ENCODE data around the gene KCNQ4. TPM values are rescaled to one million over a fixed set of nuclear protein-coding genes. Genes with fewer than 3 reads are reported as not detected.

KCNQ4 gene
- polyA plus RNA-seq, 3 donors, result 0.13 TPM; not detected in 2

DNA sequence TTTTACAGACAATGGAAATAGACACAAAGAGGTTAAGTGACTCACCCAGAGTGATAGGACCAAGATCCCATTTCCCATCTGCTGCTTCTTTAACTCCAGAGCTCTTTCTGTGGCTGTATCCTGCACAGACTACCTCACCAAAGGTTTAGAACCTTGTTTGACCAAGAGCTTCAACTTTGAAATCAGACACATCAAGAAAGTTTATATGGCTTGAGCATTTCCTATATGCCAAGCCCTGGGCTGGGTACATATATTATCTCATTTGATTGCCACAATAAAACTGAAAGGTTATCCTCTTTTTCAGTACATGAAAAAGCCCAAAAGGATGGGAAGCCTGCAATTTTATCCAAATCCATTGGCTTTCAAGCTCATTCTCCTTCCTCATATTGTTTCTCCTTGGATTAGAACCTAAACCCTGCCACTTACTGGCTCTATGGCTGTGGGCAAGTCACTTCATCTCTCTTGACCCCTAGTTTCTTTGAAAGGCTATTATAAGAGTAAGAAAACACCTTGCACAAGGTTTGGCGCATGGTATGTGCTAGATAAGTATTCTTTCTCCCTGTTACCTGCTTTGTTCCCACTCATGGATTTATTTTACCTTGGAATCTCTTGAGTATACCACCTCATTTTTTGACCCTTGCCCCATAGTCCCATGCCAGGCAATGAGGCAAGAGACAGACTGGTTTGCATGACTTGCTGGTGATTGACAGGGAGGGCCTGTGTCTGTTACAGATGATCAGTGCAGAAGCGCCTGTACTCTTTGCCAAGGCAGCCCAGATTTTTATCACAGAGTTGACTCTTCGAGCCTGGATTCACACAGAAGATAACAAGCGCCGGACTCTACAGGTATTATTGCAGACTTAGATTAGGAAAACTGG is 34.5 kb upstream of the KCNQ4 start:
- Mint-ChIP-seq H3K4me1 (no peaks in the 10 kb centered on the region), H3K27ac (peak overlapping the region in 1 of 7 donors; percentile 20), H3K9me3 (no peaks in the 10 kb centered on the region), H3K36me3 (peaks cover 87 to 94% of the 10 kb centered on the region in 2 donors), H3K4me3 (no peak overlapping the region), H3K27me3 (ENCODE audit: low read depth in 3 of 3) (no peaks in the 10 kb centered on the region)
- DNase-seq, result no peak
- no peak overlapping the region for H3K4me3 ChIP-seq (replicated peaks in 1 of 3; ENCODE audit: low read depth in 2 of 3, low read length in 3 of 3)
- no peaks in the 10 kb centered on the region for H3K4me1 ChIP-seq (ENCODE audit: control insufficient read depth in 1 of 2, insufficient read depth in 2 of 2, low read length in 2 of 2)
- H3K79me2 ChIP-seq (ENCODE audit: insufficient read depth, low read length), result peaks cover 28% of the 10 kb centered on the region
- H3K9me3 ChIP-seq (replicated peaks in 1 of 2; ENCODE audit: control insufficient read depth in 1 of 2, insufficient read depth in 1 of 2, low read length in 2 of 2), result no peaks in the 10 kb centered on the region
- peaks cover 71 to 100% of the 10 kb centered on the region in 2 donors for H3K36me3 ChIP-seq (replicated peaks in 1 of 2; ENCODE audit: control insufficient read depth in 1 of 2, insufficient read depth in 2 of 2, low read length in 2 of 2)
- no peak overlapping the region for H2AFZ ChIP-seq (ENCODE audit: insufficient read depth, low read depth, low read length, poor library complexity, severe bottlenecking)
- no peaks in the 10 kb centered on the region for H3K27me3 ChIP-seq (ENCODE audit: control insufficient read depth in 2 of 2, insufficient read depth in 2 of 2, low read length in 2 of 2)
- TF ChIP-seq, protein P1, sequence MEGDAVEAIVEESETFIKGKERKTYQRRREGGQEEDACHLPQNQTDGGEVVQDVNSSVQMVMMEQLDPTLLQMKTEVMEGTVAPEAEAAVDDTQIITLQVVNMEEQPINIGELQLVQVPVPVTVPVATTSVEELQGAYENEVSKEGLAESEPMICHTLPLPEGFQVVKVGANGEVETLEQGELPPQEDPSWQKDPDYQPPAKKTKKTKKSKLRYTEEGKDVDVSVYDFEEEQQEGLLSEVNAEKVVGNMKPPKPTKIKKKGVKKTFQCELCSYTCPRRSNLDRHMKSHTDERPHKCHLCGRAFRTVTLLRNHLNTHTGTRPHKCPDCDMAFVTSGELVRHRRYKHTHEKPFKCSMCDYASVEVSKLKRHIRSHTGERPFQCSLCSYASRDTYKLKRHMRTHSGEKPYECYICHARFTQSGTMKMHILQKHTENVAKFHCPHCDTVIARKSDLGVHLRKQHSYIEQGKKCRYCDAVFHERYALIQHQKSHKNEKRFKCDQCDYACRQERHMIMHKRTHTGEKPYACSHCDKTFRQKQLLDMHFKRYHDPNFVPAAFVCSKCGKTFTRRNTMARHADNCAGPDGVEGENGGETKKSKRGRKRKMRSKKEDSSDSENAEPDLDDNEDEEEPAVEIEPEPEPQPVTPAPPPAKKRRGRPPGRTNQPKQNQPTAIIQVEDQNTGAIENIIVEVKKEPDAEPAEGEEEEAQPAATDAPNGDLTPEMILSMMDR (IDR thresholded peaks at IDR 0.05), result no peak
- no peak overlapping the region for H3K4me2 ChIP-seq (replicated peaks; ENCODE audit: extremely low read depth, low read length, poor library complexity, severe bottlenecking)
- 96% methylated on average over 4 of the region's 5 CpGs for WGBS (ENCODE audit: insufficient coverage)
- intact Hi-C loops (cut with micrococcal nuclease), result no loop called here
- no peak overlapping the region for H3K9ac ChIP-seq (ENCODE audit: insufficient read depth, low read length, poor library complexity, severe bottlenecking)
- peak overlapping the region in 1 of 2 donors; percentile 17 for H3K27ac ChIP-seq (ENCODE audit: low read depth in 1 of 2, low read length in 2 of 2)
- peaks cover 61% of the 10 kb centered on the region for H4K20me1 ChIP-seq (ENCODE audit: insufficient read depth, low read length)

DNA sequence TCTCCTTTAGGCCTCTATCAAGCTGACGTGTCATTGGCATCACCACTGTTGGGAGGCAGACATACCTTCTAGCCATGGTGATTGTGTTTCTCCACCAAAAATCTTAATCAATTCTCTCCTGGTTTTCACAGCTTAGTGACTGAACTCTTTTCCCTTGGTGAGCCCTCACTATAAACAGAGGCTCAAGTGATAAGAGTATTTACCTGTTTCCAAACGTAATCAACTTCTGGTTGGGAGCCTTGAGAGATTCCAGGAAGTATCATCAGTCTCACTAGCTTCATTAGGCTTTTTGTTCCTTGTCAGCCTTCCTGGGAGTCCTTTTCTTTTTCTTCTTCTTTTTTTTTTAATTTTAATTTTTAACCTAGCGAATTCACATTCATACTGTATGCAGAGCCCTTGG is 33.8 kb upstream of the KCNQ4 start:
- Histone ChIP-seq H3K4me2 (replicated peaks; ENCODE audit: extremely low read depth, low read length, poor library complexity, severe bottlenecking) (no peak overlapping the region), H3K4me1 (ENCODE audit: control insufficient read depth in 1 of 2, insufficient read depth in 2 of 2, low read length in 2 of 2) (no peaks in the 10 kb centered on the region), H3K27ac (ENCODE audit: low read depth in 1 of 2, low read length in 2 of 2) (no peak overlapping the region), H3K79me2 (ENCODE audit: insufficient read depth, low read length) (peaks cover 21% of the 10 kb centered on the region), H4K20me1 (ENCODE audit: insufficient read depth, low read length) (peaks cover 54% of the 10 kb centered on the region), H3K36me3 (replicated peaks in 1 of 2; ENCODE audit: control insufficient read depth in 1 of 2, insufficient read depth in 2 of 2, low read length in 2 of 2) (peaks cover 73 to 100% of the 10 kb centered on the region in 2 donors), H2AFZ (ENCODE audit: insufficient read depth, low read depth, low read length, poor library complexity, severe bottlenecking) (no peak overlapping the region), H3K4me3 (replicated peaks in 1 of 3; ENCODE audit: low read depth in 2 of 3, low read length in 3 of 3) (no peak overlapping the region), H3K27me3 (ENCODE audit: control insufficient read depth in 2 of 2, insufficient read depth in 2 of 2, low read length in 2 of 2) (no peaks in the 10 kb centered on the region), H3K9ac (ENCODE audit: insufficient read depth, low read length, poor library complexity, severe bottlenecking) (no peak overlapping the region), H3K9me3 (replicated peaks in 1 of 2; ENCODE audit: control insufficient read depth in 1 of 2, insufficient read depth in 1 of 2, low read length in 2 of 2) (no peaks in the 10 kb centered on the region)
- H3K4me3 Mint-ChIP-seq, result no peak overlapping the region
- 67% methylated on average over 2 of the region's 3 CpGs for WGBS (ENCODE audit: insufficient coverage)
- peaks cover 0 to 2% (median 0%) of the 10 kb centered on the region in 3 donors for H3K27me3 Mint-ChIP-seq (ENCODE audit: low read depth in 3 of 3)
- no peaks in the 10 kb centered on the region for H3K4me1 Mint-ChIP-seq
- TF ChIP-seq, protein P1 (IDR thresholded peaks at IDR 0.05), result no peak
- no peak overlapping the region for H3K27ac Mint-ChIP-seq
- intact Hi-C loops (cut with micrococcal nuclease), result no loop called here
- peaks cover 88 to 95% of the 10 kb centered on the region in 2 donors for H3K36me3 Mint-ChIP-seq
- no peak for DNase-seq
- H3K9me3 Mint-ChIP-seq, result no peaks in the 10 kb centered on the region

Data from CD14-positive monocyte (primary cell).